Astrocyte (in vitro differentiated cells and primary cell): ENCODE results near the gene MTERF1. TPM values are rescaled to one million over a fixed set of nuclear protein-coding genes. Genes with fewer than 3 reads are reported as not detected.

Source experiments
- DNase-seq: peaks from one replicate; pipeline ENCODE4 v3.0.0-alpha.2; 2010; ENCODE audit warnings: low read depth
- FAIRE-seq: peaks from 2 replicates; lab custom pipeline; 2011; peaks lifted over from hg19 to GRCh38; lab: Jason Lieb, UNC
- H2AFZ ChIP-seq: 2 replicates; pipeline ENCODE4 v1.6.0; 2012; ENCODE audit warnings: low read depth, low read length, inconsistent platforms
- H3K27ac ChIP-seq: 2 replicates; pipeline ENCODE4 v1.5.1; 2011; ENCODE audit warnings: low read depth, low read length, inconsistent platforms
- H3K27me3 ChIP-seq: 2 replicates; pipeline ENCODE4 v1.6.0; 2011; ENCODE audit warnings: low read length, inconsistent platforms; ENCODE audit not compliant: insufficient read depth
- H3K36me3 ChIP-seq: 2 replicates; pipeline ENCODE4 v1.5.1; 2011; ENCODE audit warnings: low read length, inconsistent platforms; ENCODE audit not compliant: insufficient read depth
- H3K4me1 ChIP-seq: 2 replicates; pipeline ENCODE4 v1.5.1; 2011; ENCODE audit warnings: low read length, inconsistent platforms; ENCODE audit not compliant: insufficient read depth
- H3K4me2 ChIP-seq: 2 replicates; pipeline ENCODE4 v1.6.0; 2012; ENCODE audit warnings: low read length, inconsistent platforms
- H3K4me3 ChIP-seq: 2 replicates; pipeline ENCODE4 v1.5.1; 2011; ENCODE audit warnings: low read depth, mild to moderate bottlenecking, low read length, inconsistent platforms; ENCODE audit not compliant: insufficient read depth
- H3K79me2 ChIP-seq: 2 replicates; pipeline ENCODE4 v1.6.0; 2012; ENCODE audit warnings: mild to moderate bottlenecking, low read length, inconsistent platforms; ENCODE audit not compliant: insufficient read depth
- H3K9ac ChIP-seq: 2 replicates; pipeline ENCODE4 v1.6.0; 2012; ENCODE audit warnings: mild to moderate bottlenecking, low read length, inconsistent platforms
- H3K9me3 ChIP-seq: 2 replicates; pipeline ENCODE4 v1.5.1; 2012; ENCODE audit warnings: low read depth, mild to moderate bottlenecking, low read length, inconsistent platforms; ENCODE audit not compliant: insufficient read depth
- H4K20me1 ChIP-seq: 2 replicates; pipeline ENCODE4 v1.6.0; 2012; ENCODE audit warnings: low read length, inconsistent platforms; ENCODE audit not compliant: insufficient read depth
- H3K27ac Mint-ChIP-seq: one replicate; pipeline ENCODE4 v1.8.0; 2021; ENCODE audit warnings: mild to moderate bottlenecking, mixed read lengths; ENCODE audit not compliant: unreplicated experiment
- H3K27me3 Mint-ChIP-seq: one replicate; pipeline ENCODE4 v1.8.0; 2021; ENCODE audit warnings: low read depth, mixed read lengths; ENCODE audit not compliant: unreplicated experiment
- H3K36me3 Mint-ChIP-seq: one replicate; pipeline ENCODE4 v1.8.0; 2021; ENCODE audit warnings: low read depth, mixed read lengths; ENCODE audit not compliant: unreplicated experiment
- H3K4me1 Mint-ChIP-seq: one replicate; pipeline ENCODE4 v1.8.0; 2021; ENCODE audit warnings: low read depth, mixed read lengths; ENCODE audit not compliant: unreplicated experiment
- H3K4me3 Mint-ChIP-seq: one replicate; pipeline ENCODE4 v1.8.0; 2021; ENCODE audit warnings: mild to moderate bottlenecking, moderate library complexity, mixed read lengths; ENCODE audit not compliant: unreplicated experiment
- H3K9me3 Mint-ChIP-seq: one replicate; pipeline ENCODE4 v1.8.0; 2021; ENCODE audit warnings: mild to moderate bottlenecking, mixed read lengths; ENCODE audit not compliant: unreplicated experiment
- CTCF ChIP-seq: IDR thresholded peaks from 2 replicates; pipeline ENCODE4 v1.5.1; 2011; ENCODE audit warnings: low read depth, mild to moderate bottlenecking, inconsistent platforms, low read length, moderate library complexity; ENCODE audit not compliant: insufficient read depth
- EZH2 ChIP-seq: IDR thresholded peaks from 2 replicates; pipeline ENCODE4 v1.6.1; 2012; ENCODE audit warnings: mild to moderate bottlenecking, low read length, inconsistent platforms; ENCODE audit not compliant: insufficient read depth
- total RNA-seq: library from RNA; stranded (reverse); gene quantifications from 2 replicates; pipeline ENCODE4 v1.2.1, GENCODE V29; 2021

MTERF1 gene
- total RNA-seq, 1 donor from 2014 or later, result 10.9 TPM

DNA sequence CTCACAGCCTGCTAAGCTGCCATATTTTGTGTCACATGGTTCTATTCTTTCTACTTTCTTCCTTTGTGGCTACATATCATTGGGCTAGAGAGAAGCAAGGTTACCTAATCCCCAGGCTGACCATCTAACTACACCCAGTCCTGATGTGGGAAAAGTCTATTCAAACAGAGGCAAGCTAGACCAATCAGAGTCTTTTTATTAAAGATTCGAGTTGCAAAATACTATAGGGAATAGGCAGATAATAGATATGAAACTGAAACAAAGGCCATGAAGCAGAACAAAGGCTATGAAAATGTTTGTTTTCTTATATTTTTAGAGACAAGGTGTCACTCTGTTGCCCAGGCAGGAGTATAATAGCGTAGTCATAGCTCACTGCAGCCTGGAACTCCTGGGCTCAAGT lies 36.7 kb downstream of the MTERF1 start:
- Histone ChIP-seq H2AFZ (no peak overlapping the region), H3K9ac (no peak overlapping the region), H3K9me3 (no peaks in the 10 kb centered on the region), H3K27me3 (no peaks in the 10 kb centered on the region), H4K20me1 (no peaks in the 10 kb centered on the region), H3K4me3 (no peak overlapping the region), H3K27ac (no peak overlapping the region), H3K36me3 (no peaks in the 10 kb centered on the region), H3K79me2 (no peaks in the 10 kb centered on the region), H3K4me2 (no peak overlapping the region), H3K4me1 (no peaks in the 10 kb centered on the region)
- Mint-ChIP-seq H3K4me3 (no peak overlapping the region), H3K9me3 (peaks cover 14% of the 10 kb centered on the region), H3K36me3 (peaks cover 3% of the 10 kb centered on the region), H3K27me3 (no peaks in the 10 kb centered on the region), H3K4me1 (no peaks in the 10 kb centered on the region), H3K27ac (no peak overlapping the region)
- no peak for DNase-seq
- no peak for FAIRE-seq
- TF ChIP-seq CTCF (no peak), EZH2 (no peak)

GRCh38 chr7:91838439-91838838 lies 42.1 kb downstream of the MTERF1 start:
- no peak for FAIRE-seq

More at GRCh38 chr7:91838439-91838838, 42.1 kb downstream of the MTERF1 start:
- Histone ChIP-seq H3K36me3 (no peaks in the 10 kb centered on the region), H3K4me3 (no peak overlapping the region), H3K27me3 (no peaks in the 10 kb centered on the region), H3K79me2 (no peaks in the 10 kb centered on the region), H4K20me1 (no peaks in the 10 kb centered on the region), H3K4me1 (no peaks in the 10 kb centered on the region), H3K9ac (no peak overlapping the region), H3K4me2 (no peak overlapping the region), H2AFZ (no peak overlapping the region), H3K9me3 (no peaks in the 10 kb centered on the region), H3K27ac (no peak overlapping the region)
- no peaks in the 10 kb centered on the region for H3K36me3 Mint-ChIP-seq
- H3K4me1 Mint-ChIP-seq, result peaks cover 3% of the 10 kb centered on the region
- H3K9me3 Mint-ChIP-seq, result peaks cover 9% of the 10 kb centered on the region
- H3K27ac Mint-ChIP-seq, result no peak overlapping the region
- TF ChIP-seq CTCF, result no peak
- no peak for TF ChIP-seq EZH2
- no peak for DNase-seq
- H3K27me3 Mint-ChIP-seq, result no peaks in the 10 kb centered on the region
- H3K4me3 Mint-ChIP-seq, result no peak overlapping the region
